ENCODE data around the gene SPRED3. TPM values are rescaled to one million over a fixed set of nuclear protein-coding genes. Genes with fewer than 3 reads are reported as not detected.
A peak's percentile ranks its signal among the peaks of the same experiment; 100 is the strongest.

SPRED3 gene
- total and polyA plus RNA-seq, 9 of the 15 experiments (the other 6 are each of a cell fraction or from before 2014, with no cell fraction given) = 0.05 to 1.3 (median 0.36) TPM

GRCh38 chr19:38425810-38426466 is 37.4 kb downstream of the SPRED3 start, which contains the start of gene RASGRP4 (continued):
- no peak for TF ChIP-seq HMBOX1 (IDR thresholded peaks at IDR 0.05)
- TF ChIP-seq ZNF830 (CRISPR knock-in tag; IDR thresholded peaks at IDR 0.05) = no peak
- no peak for TF ChIP-seq FOXP1 (CRISPR knock-in tag; IDR thresholded peaks at IDR 0.05)
- TF ChIP-seq XRCC5 (IDR thresholded peaks at IDR 0.05; ENCODE audit: low read depth, low read length) = no peak
- no peak for TF ChIP-seq ZNF121 (CRISPR knock-in tag; conservative IDR thresholded peaks at IDR 0.05)
- TF ChIP-seq FOXA3 (CRISPR knock-in tag; conservative IDR thresholded peaks at IDR 0.05 in 1 of 2, IDR thresholded peaks at IDR 0.05 in 1 of 2) = no peak
- peak in 1 of 2 experiments; percentile 65; a peak in 1 of 4 replicates for TF ChIP-seq SRF (CRISPR knock-in tag; IDR thresholded peaks at IDR 0.05)
- no peak for TF ChIP-seq MCM5 (IDR thresholded peaks at IDR 0.05; ENCODE audit: low read depth)
- TF ChIP-seq GATAD2B (IDR thresholded peaks at IDR 0.05; ENCODE audit: borderline replicate concordance) = 0 out of 2 replicates have a peak, but pooled peaks have one; percentile 35
- no peak for TF ChIP-seq LCOR (CRISPR knock-in tag; IDR thresholded peaks at IDR 0.05)
- TF ChIP-seq ZNF217 (CRISPR knock-in tag; IDR thresholded peaks at IDR 0.05) = no peak
- no peak for TF ChIP-seq HNRNPK (IDR thresholded peaks at IDR 0.05; ENCODE audit: low read depth, low read length, poor library complexity, severe bottlenecking)
- no peak for TF ChIP-seq ZZZ3 (IDR thresholded peaks at IDR 0.05)
- no peak for TF ChIP-seq TOE1 (IDR thresholded peaks at IDR 0.05; ENCODE audit: borderline replicate concordance)
- no peak for TF ChIP-seq TOE1 (CRISPR knock-in tag; IDR thresholded peaks at IDR 0.05; ENCODE audit: borderline replicate concordance, low read depth)
- peak in 1 of 2 experiments; percentile 41; a peak in 1 of 4 replicates for TF ChIP-seq RCOR1 (IDR thresholded peaks at IDR 0.05; ENCODE audit: borderline replicate concordance in 1 of 2, low read depth in 2 of 2, low read length in 2 of 2)
- no peak for TF ChIP-seq PTTG1 (tag; IDR thresholded peaks at IDR 0.05; ENCODE audit: low read depth)
- TF ChIP-seq ZNF449 (CRISPR knock-in tag; IDR thresholded peaks at IDR 0.05) = no peak
- no peak for TF ChIP-seq TRIM25 (IDR thresholded peaks at IDR 0.05; ENCODE audit: borderline replicate concordance)
- TF ChIP-seq ARNT (IDR thresholded peaks at IDR 0.05) = no peak
- no peak for TF ChIP-seq POU5F1 (IDR thresholded peaks at IDR 0.05; ENCODE audit: borderline replicate concordance, low read depth, low read length, partially characterized antibody)
- TF ChIP-seq POLR2H (tag; IDR thresholded peaks at IDR 0.05; ENCODE audit: low read depth) = no peak
- TF ChIP-seq CREB3 (tag; conservative IDR thresholded peaks at IDR 0.05; ENCODE audit: low read depth) = no peak
- no peak for TF ChIP-seq RFX5 (IDR thresholded peaks at IDR 0.05; ENCODE audit: low read depth, low read length)
